Right atrium auricular region (tissue), 2 donors: Measurements from ENCODE around the gene GFY. TPM values are rescaled to one million over a fixed set of nuclear protein-coding genes. Genes with fewer than 3 reads are reported as not detected.

Experiments
- DNase-seq: peaks from one replicate; pipeline ENCODE4 v3.0.0-alpha.2; 2019; ENCODE audit warnings: low spot score
- H3K27ac ChIP-seq, 2 donors: fragments of 200-600 bp; sonication (generic); 1 replicate in 1 of 2; 2 replicates in 1 of 2; pipeline ENCODE4 v1.5.1; 2016 to 2019
- H3K27me3 ChIP-seq, 2 donors: fragments of 200-600 bp; sonication (generic); one replicate each; pipeline versions ENCODE4 v1.5.1 to v1.6.0; 2017 to 2019
- H3K36me3 ChIP-seq: fragments of 200-600 bp; sonication (generic); one replicate; pipeline ENCODE4 v1.5.1; 2016
- H3K4me1 ChIP-seq, 2 donors: fragments of 200-600 bp; sonication (generic); one replicate each; pipeline versions ENCODE4 v1.5.1 to v1.6.0; 2017 to 2019
- H3K4me3 ChIP-seq, 2 donors: fragments of 200-600 bp; sonication (generic); 1 replicate in 1 of 2; 2 replicates in 1 of 2; pipeline ENCODE4 v1.5.1; 2017 to 2019; ENCODE audit warnings: mild to moderate bottlenecking in 1 of 2, moderate library complexity in 1 of 2
- H3K9me3 ChIP-seq, 2 donors: fragments of 200-600 bp; sonication (generic); one replicate each; pipeline ENCODE4 v1.5.1; 2019
- total RNA-seq, 2 donors: library from RNA; depleted of rRNA; stranded (reverse); fragments of >200 nt; gene quantifications; one replicate each; pipeline ENCODE4 v1.1.0, GENCODE V29; 2016
- TF ChIP-seq, protein P1 (sequence below), 2 donors: fragments of 200-600 bp; sonication (generic); IDR thresholded peaks; one replicate each; pipeline ENCODE4 v1.5.1; 2019; ENCODE audit warnings: antibody characterized with exemption in 2 of 2

Gene GFY
- total RNA-seq, 2 donors from 2014 or later, result not detected

DNA sequence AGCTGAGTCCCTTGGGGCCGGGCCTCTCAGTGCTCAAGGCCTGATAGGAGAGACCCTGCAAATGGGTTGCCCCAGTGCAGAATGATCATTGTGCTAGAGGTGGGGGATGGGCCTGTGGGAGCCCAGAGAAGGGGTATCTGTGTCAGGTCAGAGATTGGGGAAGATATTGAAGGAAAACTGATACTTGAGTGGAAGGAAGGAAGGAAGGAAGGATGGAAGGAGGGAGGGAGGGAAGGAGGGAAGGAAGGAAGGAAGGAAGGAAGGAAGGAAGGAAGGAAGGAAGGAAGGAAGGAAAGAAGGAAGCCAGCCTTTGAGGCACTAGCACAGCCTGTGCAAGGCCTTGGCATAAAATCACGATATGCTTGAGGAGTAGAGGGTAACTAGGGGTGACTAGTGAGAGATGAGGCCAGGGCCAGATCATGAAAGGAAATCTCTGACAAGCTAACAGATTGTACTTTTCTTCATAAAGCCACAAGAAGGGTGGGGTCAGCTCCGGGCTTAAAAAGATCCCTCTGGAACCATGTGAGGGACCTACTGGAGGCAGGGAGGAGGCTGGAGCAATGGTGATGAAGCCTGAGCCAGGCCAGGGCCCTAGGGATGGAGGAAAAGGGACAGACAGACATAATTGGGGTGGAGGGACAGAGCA lies 13.4 kb upstream of the GFY start:
- TF ChIP-seq, protein P1, sequence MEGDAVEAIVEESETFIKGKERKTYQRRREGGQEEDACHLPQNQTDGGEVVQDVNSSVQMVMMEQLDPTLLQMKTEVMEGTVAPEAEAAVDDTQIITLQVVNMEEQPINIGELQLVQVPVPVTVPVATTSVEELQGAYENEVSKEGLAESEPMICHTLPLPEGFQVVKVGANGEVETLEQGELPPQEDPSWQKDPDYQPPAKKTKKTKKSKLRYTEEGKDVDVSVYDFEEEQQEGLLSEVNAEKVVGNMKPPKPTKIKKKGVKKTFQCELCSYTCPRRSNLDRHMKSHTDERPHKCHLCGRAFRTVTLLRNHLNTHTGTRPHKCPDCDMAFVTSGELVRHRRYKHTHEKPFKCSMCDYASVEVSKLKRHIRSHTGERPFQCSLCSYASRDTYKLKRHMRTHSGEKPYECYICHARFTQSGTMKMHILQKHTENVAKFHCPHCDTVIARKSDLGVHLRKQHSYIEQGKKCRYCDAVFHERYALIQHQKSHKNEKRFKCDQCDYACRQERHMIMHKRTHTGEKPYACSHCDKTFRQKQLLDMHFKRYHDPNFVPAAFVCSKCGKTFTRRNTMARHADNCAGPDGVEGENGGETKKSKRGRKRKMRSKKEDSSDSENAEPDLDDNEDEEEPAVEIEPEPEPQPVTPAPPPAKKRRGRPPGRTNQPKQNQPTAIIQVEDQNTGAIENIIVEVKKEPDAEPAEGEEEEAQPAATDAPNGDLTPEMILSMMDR (IDR thresholded peaks at IDR 0.05), result no peak
- Histone ChIP-seq H3K27me3 (no peaks in the 10 kb centered on the region), H3K27ac (no peak overlapping the region), H3K4me3 (no peak overlapping the region), H3K36me3 (no peaks in the 10 kb centered on the region), H3K4me1 (no peaks in the 10 kb centered on the region), H3K9me3 (no peaks in the 10 kb centered on the region)
- no peak for DNase-seq

DNA sequence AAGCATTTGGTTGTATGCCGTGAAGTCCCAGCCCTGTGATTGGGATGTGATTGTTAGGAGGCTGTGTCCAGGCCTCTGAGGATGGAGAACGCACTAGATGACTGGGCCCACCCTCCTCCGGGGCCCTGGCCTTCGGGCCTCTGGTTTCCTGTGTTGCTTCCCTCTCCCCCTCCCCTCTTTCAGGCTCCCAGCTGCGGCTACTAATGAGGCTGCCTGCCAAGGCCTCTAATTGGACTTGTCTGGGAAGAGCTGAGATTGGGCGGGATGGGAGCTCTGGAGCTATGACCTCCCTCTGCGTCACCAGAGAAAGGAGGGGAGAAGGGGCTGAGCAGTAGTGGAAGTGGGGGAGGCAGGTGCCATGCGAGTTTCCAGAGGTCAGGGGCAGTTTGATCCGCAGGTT lies 11.8 kb upstream of the GFY start:
- Histone ChIP-seq H3K4me3 (no peak overlapping the region), H3K27ac (no peak overlapping the region), H3K27me3 (no peaks in the 10 kb centered on the region), H3K36me3 (no peaks in the 10 kb centered on the region), H3K4me1 (no peaks in the 10 kb centered on the region), H3K9me3 (no peaks in the 10 kb centered on the region)
- TF ChIP-seq, protein P1 (IDR thresholded peaks at IDR 0.05), result no peak
- no peak for DNase-seq

DNA sequence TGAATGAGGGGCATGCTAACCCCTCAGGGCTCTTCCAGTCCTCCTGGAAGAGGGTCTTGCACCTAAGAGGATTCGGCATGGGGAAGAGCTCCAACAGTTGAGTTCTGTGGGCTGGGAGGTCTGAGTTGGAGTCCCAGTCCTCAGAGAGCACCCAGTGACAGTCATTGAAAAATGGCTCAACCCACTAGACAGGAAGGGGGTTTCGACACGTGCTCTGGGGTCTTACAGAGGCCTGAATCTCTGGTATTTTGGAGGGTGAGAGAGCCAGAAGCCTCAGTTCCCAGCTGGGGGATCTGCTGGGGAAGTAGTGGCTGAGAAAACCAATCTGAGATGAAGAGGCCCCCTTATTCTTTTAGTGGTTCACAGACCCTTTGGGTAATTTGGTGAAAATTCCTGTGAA lies 10.9 kb upstream of the GFY start:
- TF ChIP-seq, protein P1 (IDR thresholded peaks at IDR 0.05), result no peak
- no peaks in the 10 kb centered on the region for H3K27me3 ChIP-seq
- H3K4me1 ChIP-seq, result no peaks in the 10 kb centered on the region

DNA sequence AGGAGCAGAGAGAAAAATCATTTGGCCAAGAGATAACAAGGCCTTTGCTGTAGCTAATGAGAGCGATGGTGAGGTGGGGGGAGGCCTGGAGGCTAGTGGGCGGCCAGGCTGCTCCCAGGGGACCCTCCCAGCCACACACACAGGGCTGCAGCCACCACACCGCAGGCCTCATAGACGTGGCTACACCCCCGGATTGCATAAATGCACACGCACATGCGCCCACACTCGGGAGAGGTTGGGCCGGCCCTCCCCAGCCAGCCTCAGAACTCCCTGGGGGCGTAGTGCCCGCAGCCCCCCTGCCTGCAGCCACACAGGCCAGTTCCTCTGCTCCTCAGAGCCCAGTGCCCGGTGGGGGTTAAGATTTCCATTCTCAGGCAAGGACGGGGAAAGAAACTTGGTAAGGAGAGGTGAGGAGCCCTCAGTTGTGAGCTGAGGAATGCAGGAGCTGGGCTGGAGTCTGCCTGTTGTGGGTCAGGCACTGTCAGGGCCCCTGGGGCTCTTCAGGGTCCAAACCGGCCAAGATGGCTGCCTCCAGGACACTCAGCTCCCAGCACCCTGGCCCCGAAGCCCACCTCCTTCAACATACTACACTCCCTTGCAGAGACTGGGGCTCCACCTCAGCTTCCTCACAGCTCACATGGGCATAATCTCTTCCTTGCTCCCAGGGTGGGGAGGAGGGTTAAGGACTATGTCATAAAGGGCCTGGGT lies 9.9 kb upstream of the GFY start:
- Histone ChIP-seq H3K9me3 (no peaks in the 10 kb centered on the region), H3K4me1 (no peaks in the 10 kb centered on the region), H3K27me3 (peaks cover 0 to 6% of the 10 kb centered on the region in 2 donors), H3K27ac (no peak overlapping the region), H3K36me3 (no peaks in the 10 kb centered on the region), H3K4me3 (no peak overlapping the region)
- no peak for DNase-seq
- TF ChIP-seq, protein P1 (IDR thresholded peaks at IDR 0.05), result no peak

More for the DNA sequence above, 10.9 kb upstream of the GFY start:
- H3K27ac ChIP-seq, result no peak overlapping the region
- no peaks in the 10 kb centered on the region for H3K36me3 ChIP-seq
- no peak overlapping the region for H3K4me3 ChIP-seq
- no peaks in the 10 kb centered on the region for H3K9me3 ChIP-seq
- DNase-seq, result no peak

DNA sequence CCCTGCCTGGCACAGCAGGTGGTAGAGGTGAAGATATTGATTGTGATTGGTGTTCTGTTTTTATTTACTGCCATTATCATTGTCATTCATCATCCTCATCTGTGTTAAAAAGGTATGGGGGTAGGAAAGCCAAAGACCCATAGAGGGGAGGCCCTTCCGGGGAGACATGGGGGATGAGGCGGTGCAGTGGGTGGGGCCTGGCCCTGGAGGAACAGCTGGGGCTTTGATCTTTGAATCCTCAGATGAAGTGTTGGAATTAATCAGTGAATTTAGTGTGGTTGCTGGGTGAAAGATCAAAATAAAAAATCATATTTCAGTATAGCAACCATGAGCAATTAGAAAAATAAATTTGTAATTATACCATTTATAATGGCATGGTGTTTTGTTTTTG lies 9.4 kb upstream of the GFY start:
- Histone ChIP-seq H3K9me3 (no peaks in the 10 kb centered on the region), H3K4me3 (no peak overlapping the region), H3K4me1 (peaks cover 0 to 3% of the 10 kb centered on the region in 2 donors), H3K27ac (no peak overlapping the region), H3K36me3 (no peaks in the 10 kb centered on the region), H3K27me3 (peaks cover 0 to 6% of the 10 kb centered on the region in 2 donors)
- TF ChIP-seq, protein P1 (IDR thresholded peaks at IDR 0.05), result no peak
- DNase-seq, result no peak
